Measurements from ENCODE around the gene PRDX5.

DNA sequence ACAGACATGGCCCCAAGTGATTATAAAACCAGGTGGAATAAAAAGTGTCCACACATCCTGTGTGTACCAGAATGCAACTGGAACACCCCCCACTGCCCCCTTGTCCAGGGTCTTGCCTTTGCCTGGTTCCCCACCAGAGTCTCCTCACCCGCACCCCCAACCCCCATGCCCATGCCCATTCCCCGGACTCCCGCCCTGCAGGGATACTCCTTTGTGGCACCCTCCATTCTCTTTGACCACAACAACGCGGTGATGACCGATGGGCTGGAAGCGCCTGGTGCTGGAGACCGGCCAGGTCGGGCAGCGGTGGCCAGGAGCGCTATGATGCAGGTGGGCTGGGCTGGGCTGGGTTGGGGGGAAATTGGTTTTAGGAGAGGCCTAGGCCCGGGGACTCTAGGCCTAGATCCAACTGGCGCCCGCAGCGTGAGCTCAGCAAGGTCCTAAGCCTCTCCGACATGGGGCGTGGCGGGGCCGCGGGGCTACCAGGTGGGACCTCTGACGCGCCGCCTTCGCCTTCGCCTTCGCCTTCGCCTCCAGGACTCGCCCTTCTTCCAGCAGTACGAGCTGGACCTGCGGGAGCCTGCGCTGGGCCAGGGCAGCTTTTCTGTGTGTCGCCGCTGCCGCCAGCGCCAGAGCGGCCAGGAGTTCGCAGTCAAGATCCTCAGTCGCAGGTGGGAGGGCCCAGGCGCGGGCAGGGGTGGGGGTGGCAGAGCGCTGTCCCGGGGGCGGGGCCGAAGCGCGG, 50.2 kb downstream of the PRDX5 start:
- TF ChIP-seq CREB1 (IDR thresholded peaks at IDR 0.05; ENCODE audit: low read depth) (no peak), CTCF (IDR thresholded peaks at IDR 0.05 in 2 of 3, conservative IDR thresholded peaks at IDR 0.05 in 1 of 3; ENCODE audit: control insufficient read depth in 2 of 3, extremely low read depth in 1 of 3, insufficient read depth in 1 of 3, low read depth in 3 of 3, low read length in 3 of 3) (no peak), POLR2A (IDR thresholded peaks at IDR 0.05; ENCODE audit: low read depth, low read length) (no peak)

Measured in GM12878 (cell line).